Epithelial cell of esophagus (primary cell): ENCODE data around the gene PCIF1.

Experiments
- DNase-seq: peaks from one replicate; pipeline ENCODE4 v3.0.0; 2010; ENCODE audit warnings: low read depth
- H3K4me3 ChIP-seq: 2 replicates; pipeline ENCODE4 v1.5.1; 2011; ENCODE audit warnings: mild to moderate bottlenecking, low read length, control low read depth
- CTCF ChIP-seq: IDR thresholded peaks from 2 replicates; pipeline ENCODE4 v1.5.1; 2011; ENCODE audit warnings: low read depth, mild to moderate bottlenecking, low read length, control low read depth, inconsistent platforms; ENCODE audit not compliant: insufficient read depth; ENCODE audit errors: missing control alignments

PCIF1 gene

GRCh38 chr20:45919542-45920399, 14.7 kb upstream of the PCIF1 start:
- TF ChIP-seq CTCF, result no peak
- no peak overlapping the region for H3K4me3 ChIP-seq
- no peak for DNase-seq

DNA sequence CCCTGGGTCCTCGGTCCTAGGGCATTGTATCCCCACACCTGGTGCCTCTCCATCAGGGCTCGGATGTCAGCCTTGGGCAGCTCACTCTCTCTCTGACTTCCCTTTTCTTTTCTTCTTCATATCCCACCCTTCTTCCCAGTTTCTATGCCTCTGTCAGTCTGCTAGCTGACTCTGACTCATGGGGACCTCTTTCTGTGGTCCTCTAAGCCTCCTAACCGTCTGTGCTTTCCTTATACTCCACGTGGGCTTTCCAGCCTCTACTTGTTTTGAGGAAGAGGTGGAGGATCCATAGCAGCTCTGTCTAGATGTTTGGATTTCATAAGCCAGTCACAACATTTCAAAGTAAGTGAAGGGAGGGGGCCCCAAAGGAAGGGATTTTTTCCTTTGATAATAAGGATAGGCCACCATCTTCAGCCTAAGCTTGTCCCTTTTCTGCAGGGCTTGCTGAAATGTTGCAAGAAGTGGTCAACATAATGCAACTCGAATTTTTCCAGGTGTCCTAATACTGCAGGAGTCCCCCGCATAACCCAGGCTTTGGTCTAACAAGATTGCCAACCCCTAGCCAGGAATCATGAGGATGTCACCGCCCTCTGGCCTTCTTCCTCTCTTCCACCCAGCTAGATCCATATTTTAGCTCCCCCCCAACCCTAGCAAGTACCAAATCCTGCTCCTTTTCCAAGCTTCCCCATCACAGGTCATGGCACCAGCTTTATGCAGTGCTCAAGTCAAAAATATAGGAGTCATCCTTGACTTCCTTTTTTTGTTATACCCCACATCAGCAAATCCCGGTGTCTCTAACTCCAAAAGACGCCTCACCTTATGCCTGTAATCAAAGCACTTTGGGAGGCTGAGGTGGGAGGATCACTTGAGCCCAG, 13.8 kb upstream of the PCIF1 start:
- no peak for TF ChIP-seq CTCF
- no peak overlapping the region for H3K4me3 ChIP-seq
- DNase-seq, result no peak

DNA sequence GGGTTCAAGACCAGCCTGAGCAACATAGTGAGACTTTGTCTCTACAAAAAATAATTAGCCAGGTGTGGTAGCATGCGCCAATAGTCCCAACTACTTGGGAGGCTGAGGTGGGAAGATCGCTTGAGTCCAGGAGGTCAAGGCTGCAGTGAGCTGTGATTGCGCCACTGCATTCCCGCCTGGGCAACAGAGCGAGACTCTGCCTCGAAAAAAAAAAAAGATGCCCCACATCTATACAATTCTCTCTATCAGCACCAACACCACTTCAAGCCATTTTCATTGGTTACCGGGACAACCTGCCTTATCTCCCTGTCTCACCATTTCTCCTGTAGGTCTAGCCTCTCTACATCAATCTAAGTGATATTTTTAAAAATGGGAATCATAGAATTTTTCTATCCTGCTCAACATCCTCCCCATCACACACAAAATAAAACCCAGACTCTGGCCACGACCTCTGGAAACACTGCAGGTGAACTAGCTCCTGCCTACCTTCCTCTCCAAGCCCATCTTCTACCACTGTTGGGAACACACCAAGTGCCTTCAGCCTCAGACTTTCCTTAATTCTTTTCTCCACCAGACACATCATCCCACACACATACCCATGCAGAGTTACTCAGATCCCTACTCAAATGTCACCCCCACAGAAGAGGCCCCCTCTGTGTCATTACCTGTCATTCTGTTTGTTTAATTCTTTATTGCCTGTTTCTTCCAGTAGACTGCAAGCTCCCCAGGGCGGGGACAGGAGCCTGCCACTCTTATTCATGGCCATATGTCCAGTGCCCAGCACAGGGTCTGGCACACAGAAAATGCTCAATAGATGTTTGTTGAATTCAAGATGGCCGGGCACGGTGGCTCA, 12.9 kb upstream of the PCIF1 start:
- no peak overlapping the region for H3K4me3 ChIP-seq
- TF ChIP-seq CTCF, result no peak
- DNase-seq, result no peak

- H3K4me3 ChIP-seq, result no peak overlapping the region
- DNase-seq, result no peak
- TF ChIP-seq CTCF, result no peak
Observed at GRCh38 chr20:45924391-45925261, 9.9 kb upstream of the PCIF1 start.

DNA sequence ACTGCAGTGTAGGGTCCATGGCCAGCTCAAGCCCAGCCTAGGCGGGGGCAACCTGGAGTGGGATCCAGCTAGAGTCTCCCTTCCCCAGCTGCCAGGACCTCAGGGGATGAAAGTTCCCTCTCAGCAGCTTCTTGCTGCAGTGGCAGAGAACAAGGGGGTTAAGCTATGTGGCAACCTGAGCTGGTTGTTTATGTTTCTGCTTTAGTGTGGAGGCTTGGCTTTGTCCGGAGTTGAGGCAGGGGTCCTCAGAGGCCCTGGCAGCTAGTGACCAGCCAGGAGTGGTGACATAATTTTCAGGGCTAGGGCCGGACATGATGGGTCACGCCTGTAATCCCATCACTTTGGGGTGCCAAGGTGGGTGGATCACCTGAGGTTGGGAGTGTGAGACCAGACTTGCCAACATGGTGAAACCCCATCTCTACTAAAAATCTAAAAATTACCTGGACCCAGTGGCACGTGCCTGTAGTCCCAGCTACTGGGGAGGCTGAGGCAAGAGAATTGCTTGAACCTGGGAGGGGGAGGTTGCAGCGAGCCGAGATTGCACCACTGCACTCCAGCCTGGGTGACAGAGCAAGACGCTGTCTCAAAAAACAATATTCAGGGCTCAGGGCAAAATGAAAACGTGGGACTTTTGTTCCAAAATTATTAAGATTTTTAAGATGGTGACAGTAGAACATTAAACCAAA, 8.5 kb upstream of the PCIF1 start:
- TF ChIP-seq CTCF, result no peak
- H3K4me3 ChIP-seq, result no peak overlapping the region
- DNase-seq, result no peak
